CD14-positive monocyte (primary cell): ENCODE measurements around the gene SECISBP2L. TPM values are rescaled to one million over a fixed set of nuclear protein-coding genes. Genes with fewer than 3 reads are reported as not detected.

Source experiments
- DNase-seq, 3 donors: peaks; one replicate each; pipeline ENCODE4 v3.0.0-alpha.2; 2011 to 2022
- H2AFZ ChIP-seq: 2 replicates; pipeline ENCODE4 v1.6.0; 2012; ENCODE audit warnings: mild to moderate bottlenecking, low read depth, low read length, inconsistent platforms; ENCODE audit not compliant: insufficient read depth, poor library complexity, severe bottlenecking
- H3K27ac ChIP-seq, 2 donors: 1 replicate in 1 of 2; 2 replicates in 1 of 2; pipeline ENCODE4 v1.5.1; 2012 to 2013; ENCODE audit warnings: low read length in 2 of 2, control low read depth in 1 of 2, inconsistent platforms in 1 of 2, low read depth in 1 of 2, mild to moderate bottlenecking in 1 of 2
- H3K27me3 ChIP-seq, 2 donors: one replicate each; pipeline versions ENCODE4 v1.6.0 to v1.6.1; 2011 to 2013; ENCODE audit warnings: low read length in 2 of 2; ENCODE audit not compliant: control insufficient read depth in 2 of 2, insufficient read depth in 2 of 2
- H3K36me3 ChIP-seq, 2 donors: replicated peaks in 1 of 2; 1 replicate in 1 of 2; 2 replicates in 1 of 2; pipeline versions ENCODE4 v1.5.1 to v1.6.1; 2012 to 2013; ENCODE audit warnings: low read length in 2 of 2, control low read depth in 1 of 2, inconsistent platforms in 1 of 2, mild to moderate bottlenecking in 1 of 2; ENCODE audit not compliant: insufficient read depth in 2 of 2, control insufficient read depth in 1 of 2
- H3K4me1 ChIP-seq, 2 donors: 1 replicate in 1 of 2; 2 replicates in 1 of 2; pipeline versions ENCODE4 v1.5.1 to v1.6.1; 2012 to 2013; ENCODE audit warnings: low read length in 2 of 2, control low read depth in 1 of 2, inconsistent platforms in 1 of 2, mild to moderate bottlenecking in 1 of 2, moderate library complexity in 1 of 2; ENCODE audit not compliant: insufficient read depth in 2 of 2, control insufficient read depth in 1 of 2
- H3K4me2 ChIP-seq: replicated peaks from 2 replicates; pipeline ENCODE3; 2012; ENCODE audit warnings: low read length, moderate library complexity, mild to moderate bottlenecking; ENCODE audit not compliant: poor library complexity, severe bottlenecking; ENCODE audit errors: extremely low read depth
- H3K4me3 ChIP-seq, 3 experiments: fragments of 200-600 bp in 1 of 3; sonication (generic) in 1 of 3; replicated peaks in 1 of 3; 1 replicate in 2 of 3; 2 replicates in 1 of 3; pipeline ENCODE4 v1.5.1; 2011 to 2013; ENCODE audit warnings: low read length in 3 of 3, mild to moderate bottlenecking in 3 of 3, control low read depth in 2 of 3, low read depth in 2 of 3, inconsistent platforms in 1 of 3, moderate library complexity in 1 of 3
- H3K79me2 ChIP-seq: 2 replicates; pipeline ENCODE4 v1.6.0; 2012; ENCODE audit warnings: mild to moderate bottlenecking, control low read depth, inconsistent platforms, low read length, moderate library complexity; ENCODE audit not compliant: insufficient read depth
- H3K9ac ChIP-seq: 2 replicates; pipeline ENCODE4 v1.6.0; 2017; ENCODE audit warnings: low read length, mild to moderate bottlenecking; ENCODE audit not compliant: insufficient read depth, poor library complexity, severe bottlenecking
- H3K9me3 ChIP-seq, 2 donors: replicated peaks in 1 of 2; 1 replicate in 1 of 2; 2 replicates in 1 of 2; pipeline versions ENCODE4 v1.5.1 to v1.6.1; 2012 to 2013; ENCODE audit warnings: low read length in 2 of 2, control low read depth in 1 of 2; ENCODE audit not compliant: control insufficient read depth in 1 of 2, insufficient read depth in 1 of 2
- H4K20me1 ChIP-seq: 2 replicates; pipeline ENCODE4 v1.6.0; 2012; ENCODE audit warnings: mild to moderate bottlenecking, low read length, control low read depth, moderate library complexity; ENCODE audit not compliant: insufficient read depth
- H3K27ac Mint-ChIP-seq, 7 donors: one replicate each; pipeline ENCODE4 v1.8.0; 2020; ENCODE audit warnings: mild to moderate bottlenecking in 7 of 7, mixed read lengths in 7 of 7, moderate library complexity in 6 of 7, inconsistent platforms in 2 of 7
- H3K27me3 Mint-ChIP-seq, 3 donors: one replicate each; pipeline ENCODE4 v1.8.0; 2021 to 2022; ENCODE audit warnings: low read depth in 3 of 3, mild to moderate bottlenecking in 3 of 3, mixed read lengths in 3 of 3, moderate library complexity in 3 of 3, inconsistent platforms in 1 of 3
- H3K36me3 Mint-ChIP-seq, 2 donors: one replicate each; pipeline ENCODE4 v1.8.0; 2020; ENCODE audit warnings: mixed read lengths in 2 of 2, inconsistent platforms in 1 of 2, mild to moderate bottlenecking in 1 of 2
- H3K4me1 Mint-ChIP-seq: one replicate; pipeline ENCODE4 v1.8.0; 2020; ENCODE audit warnings: mild to moderate bottlenecking, mixed read lengths
- H3K4me3 Mint-ChIP-seq, 2 donors: one replicate each; pipeline ENCODE4 v1.8.0; 2020; ENCODE audit warnings: mild to moderate bottlenecking in 2 of 2, mixed read lengths in 2 of 2, moderate library complexity in 1 of 2
- H3K9me3 Mint-ChIP-seq, 7 donors: one replicate each; pipeline ENCODE4 v1.8.0; 2020 to 2022; ENCODE audit warnings: mixed read lengths in 7 of 7, mild to moderate bottlenecking in 6 of 7, moderate library complexity in 6 of 7, inconsistent platforms in 2 of 7
- CTCF ChIP-seq: fragments of 200-600 bp; IDR thresholded peaks from one replicate; pipeline ENCODE4 v1.8.0; 2022; ENCODE audit warnings: antibody characterized with exemption, mild to moderate bottlenecking
- WGBS: methylation state at CpG from one replicate; pipeline ENCODE4 v1.1.5; 2013; ENCODE audit warnings: missing lambda C conversion rate; ENCODE audit not compliant: insufficient coverage; 5-methylcytosine and 5-hydroxymethylcytosine counted together
- intact Hi-C, 2 donors: fragments of 100-400 bp; cut with micrococcal nuclease; formaldehyde crosslinking; loops; one replicate each; pipeline versions ENCODE4 v1.15.0 to v1.15.1; 2023
- polyA plus RNA-seq, 3 donors: library from polyadenylated mRNA; depleted of rRNA in 1 of 3; unstranded in 2 of 3; stranded (reverse) in 1 of 3; fragments of 300-500 nt in 2 of 3; fragments of >200 nt in 1 of 3; fragmentation: Illumina TruSeq in 2 of 3; gene quantifications; 1 replicate in 2 of 3; 2 replicates in 1 of 3; pipeline ENCODE4 v1.2.3, GENCODE V29; 2012 to 2021

SECISBP2L gene
- polyA plus RNA-seq, 3 donors = 5.0 to 19.8 (median 9.5) TPM

GRCh38 chr15:48983300-48983699, 62.9 kb downstream of the SECISBP2L start:
- no peaks in the 10 kb centered on the region for H3K27me3 ChIP-seq
- no peaks in the 10 kb centered on the region for H3K9me3 ChIP-seq
- no peaks in the 10 kb centered on the region for H4K20me1 ChIP-seq
- DNase-seq = no peak
- Mint-ChIP-seq H3K27me3 (peaks cover 3 to 8% (median 6%) of the 10 kb centered on the region in 3 donors), H3K36me3 (peaks cover 3 to 4% of the 10 kb centered on the region in 2 donors), H3K9me3 (peaks cover 0 to 2% (median 0%) of the 10 kb centered on the region in 7 donors), H3K4me1 (no peaks in the 10 kb centered on the region), H3K27ac (no peak overlapping the region), H3K4me3 (no peak overlapping the region)
- TF ChIP-seq CTCF = no peak
- peaks cover 4 to 6% of the 10 kb centered on the region in 2 donors for H3K36me3 ChIP-seq
- intact Hi-C loops = no loop called here
- WGBS = 98% methylated on average over 4 of the region's 5 CpGs
- no peak overlapping the region for H3K4me3 ChIP-seq
- H2AFZ ChIP-seq = no peak overlapping the region
- H3K9ac ChIP-seq = no peak overlapping the region
- no peak overlapping the region for H3K27ac ChIP-seq
- no peak overlapping the region for H3K4me2 ChIP-seq
- no peaks in the 10 kb centered on the region for H3K79me2 ChIP-seq
- no peaks in the 10 kb centered on the region for H3K4me1 ChIP-seq

GRCh38 chr15:48981941-48982340, 64.3 kb downstream of the SECISBP2L start:
- no peak for DNase-seq
- H3K27ac ChIP-seq = no peak overlapping the region
- no peaks in the 10 kb centered on the region for H3K9me3 ChIP-seq
- no peaks in the 10 kb centered on the region for H4K20me1 ChIP-seq
- no peaks in the 10 kb centered on the region for H3K36me3 ChIP-seq
- no peaks in the 10 kb centered on the region for H3K4me1 Mint-ChIP-seq
- H3K27ac Mint-ChIP-seq = no peak overlapping the region
- H3K4me3 Mint-ChIP-seq = no peak overlapping the region
- no peak overlapping the region for H3K4me3 ChIP-seq
- H3K27me3 Mint-ChIP-seq = peaks cover 7 to 12% (median 10%) of the 10 kb centered on the region in 3 donors
- H3K36me3 Mint-ChIP-seq = no peaks in the 10 kb centered on the region
- TF ChIP-seq CTCF = no peak
- H3K4me2 ChIP-seq = no peak overlapping the region
- intact Hi-C loops = no loop called here
- H3K4me1 ChIP-seq = no peaks in the 10 kb centered on the region
- H2AFZ ChIP-seq = no peak overlapping the region
- no peaks in the 10 kb centered on the region for H3K27me3 ChIP-seq
- no peaks in the 10 kb centered on the region for H3K79me2 ChIP-seq
- no peak overlapping the region for H3K9ac ChIP-seq
- 80% methylated on average over 1 of the region's 4 CpGs for WGBS
- peaks cover 0 to 2% (median 0%) of the 10 kb centered on the region in 7 donors for H3K9me3 Mint-ChIP-seq
